Stimulated activated CD4-positive, alpha-beta T cell treated with anti-CD3 and anti-CD28 coated beads, Interleukin-15, amount 100 ng/mL, for 48 hours (primary cell): ENCODE data around the gene ARHGEF25.
"Not testable (repeated sequence)": the region's sequence is repeated elsewhere in the genome, so short reads cannot be mapped to it uniquely, and the experiment has no call there.

Source experiments
- DNase-seq, 2 donors: peaks; one replicate each; pipeline ENCODE4 v3.0.0-alpha.2; 2020; ENCODE audit warnings: low read depth in 2 of 2

ARHGEF25 gene

GRCh38 chr12:57636731-57637130 lies 25.5 kb downstream of the ARHGEF25 start:
- DNase-seq = not testable (repeated sequence)

GRCh38 chr12:57637364-57637763 lies 26.1 kb downstream of the ARHGEF25 start:
- DNase-seq = no peak

DNA sequence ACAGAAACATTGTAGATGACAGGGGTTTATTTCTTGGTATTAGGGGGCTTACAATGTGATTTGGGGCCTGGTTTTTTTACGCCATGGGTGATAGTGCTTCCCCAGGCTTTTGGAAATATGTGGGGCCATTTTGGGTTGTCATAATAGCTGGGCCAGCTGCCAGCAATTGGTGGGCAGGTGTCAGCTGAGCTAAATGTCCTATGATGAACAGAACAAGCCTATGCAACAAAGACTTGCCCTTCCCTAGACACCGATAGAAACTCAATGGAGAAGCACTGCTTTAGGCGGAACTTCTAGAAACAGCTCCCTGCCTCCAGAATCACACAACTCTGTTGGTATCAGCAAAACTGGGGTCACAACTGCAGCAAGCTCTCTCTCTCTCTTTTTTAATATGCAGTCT lies 26.9 kb downstream of the ARHGEF25 start:
- DNase-seq = no peak

DNA sequence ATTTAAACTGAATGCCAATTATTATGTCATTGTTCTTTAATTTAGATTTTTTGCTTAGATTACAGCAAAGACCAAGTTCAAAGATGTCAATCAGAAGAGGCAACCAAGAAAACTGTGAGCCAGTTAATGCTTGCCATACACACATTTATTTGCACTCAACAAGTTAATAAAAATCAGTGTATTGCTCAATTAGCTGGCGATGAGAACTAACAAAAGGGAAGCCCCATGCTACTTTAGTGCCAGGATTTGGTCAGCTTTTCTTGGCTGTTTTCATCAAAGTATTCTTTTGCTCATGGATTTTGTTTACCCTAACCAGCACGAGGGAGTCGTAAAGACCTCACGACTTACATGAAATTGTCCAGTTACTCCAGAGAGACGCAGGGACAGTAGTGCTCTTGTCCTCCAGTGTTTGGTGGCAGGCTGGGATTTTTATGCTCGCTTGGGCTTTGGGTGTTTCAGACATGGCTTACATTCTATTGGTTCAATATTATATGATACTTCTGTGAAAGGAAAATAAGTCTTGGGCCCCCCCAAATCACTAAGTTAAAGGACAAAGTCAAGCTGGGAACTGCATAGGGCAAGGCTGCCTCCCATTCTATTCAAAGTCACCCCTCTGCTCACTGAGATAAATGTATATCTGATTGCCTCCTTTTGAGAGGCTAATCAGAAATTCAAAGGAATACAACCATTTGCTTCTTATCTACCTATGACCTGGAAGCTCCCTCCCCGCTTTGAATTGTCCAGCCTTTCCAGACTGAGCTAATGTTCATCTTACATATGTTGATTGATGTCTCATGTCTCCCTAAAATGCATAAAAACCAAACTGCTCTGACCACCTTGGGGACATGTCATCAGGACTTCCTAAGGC lies 29.2 kb downstream of the ARHGEF25 start:
- DNase-seq = no peak

- DNase-seq = no peak
Measured at GRCh38 chr12:57641699-57642442, 30.6 kb downstream of the ARHGEF25 start.

DNA sequence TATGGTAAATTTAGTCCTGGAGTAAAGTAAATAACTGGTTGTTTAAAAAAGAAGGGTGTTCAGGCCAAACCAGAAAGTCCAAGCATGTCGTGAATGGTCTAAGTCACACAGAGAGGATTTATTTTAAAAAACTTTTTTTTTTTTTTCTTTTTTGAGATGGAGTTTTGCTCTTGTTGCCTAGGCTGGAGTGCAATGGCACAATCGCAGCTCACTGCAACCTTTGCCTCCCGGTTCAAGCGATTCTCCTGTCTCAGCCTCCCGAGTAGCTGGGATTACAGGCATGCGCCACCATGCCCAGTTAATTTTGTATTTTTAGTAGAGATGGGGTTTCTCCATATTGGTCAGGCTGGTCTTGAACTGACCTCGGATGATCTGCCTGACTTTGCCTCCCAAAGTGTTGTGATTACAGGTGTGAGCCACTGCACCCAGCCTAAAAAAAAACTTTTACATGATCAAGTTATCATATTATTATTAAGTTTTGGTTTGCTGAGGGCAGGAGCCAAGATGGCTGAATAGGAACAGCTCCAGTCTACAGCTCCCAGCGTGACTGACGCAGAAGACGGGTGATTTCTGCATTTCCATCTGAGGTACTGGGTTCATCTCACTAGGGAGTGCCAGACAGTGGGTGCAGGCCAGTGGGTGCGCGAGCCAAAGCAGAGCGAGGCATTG lies 34.9 kb downstream of the ARHGEF25 start:
- not testable (repeated sequence) for DNase-seq

GRCh38 chr12:57646659-57647049 lies 35.4 kb downstream of the ARHGEF25 start:
- not testable (repeated sequence) for DNase-seq

DNA sequence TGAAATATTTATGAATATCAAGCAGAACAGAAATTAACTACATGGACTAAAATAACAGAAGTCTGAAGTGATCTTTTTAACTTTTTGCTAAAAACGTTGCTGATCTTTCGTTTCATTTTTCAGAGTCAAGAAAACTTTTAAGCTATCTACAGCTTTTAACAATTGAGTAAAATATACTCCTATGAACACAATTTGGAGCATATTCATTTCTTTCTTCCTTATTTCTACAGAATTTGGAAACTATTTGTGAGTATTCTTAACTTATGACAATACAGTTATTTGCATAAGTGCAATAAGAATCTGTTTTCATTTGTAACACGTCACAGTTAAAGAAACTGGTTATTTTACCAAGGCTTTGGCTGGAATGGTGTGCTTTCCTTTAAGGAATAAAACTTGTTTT lies 42.8 kb downstream of the ARHGEF25 start:
- no peak for DNase-seq

DNA sequence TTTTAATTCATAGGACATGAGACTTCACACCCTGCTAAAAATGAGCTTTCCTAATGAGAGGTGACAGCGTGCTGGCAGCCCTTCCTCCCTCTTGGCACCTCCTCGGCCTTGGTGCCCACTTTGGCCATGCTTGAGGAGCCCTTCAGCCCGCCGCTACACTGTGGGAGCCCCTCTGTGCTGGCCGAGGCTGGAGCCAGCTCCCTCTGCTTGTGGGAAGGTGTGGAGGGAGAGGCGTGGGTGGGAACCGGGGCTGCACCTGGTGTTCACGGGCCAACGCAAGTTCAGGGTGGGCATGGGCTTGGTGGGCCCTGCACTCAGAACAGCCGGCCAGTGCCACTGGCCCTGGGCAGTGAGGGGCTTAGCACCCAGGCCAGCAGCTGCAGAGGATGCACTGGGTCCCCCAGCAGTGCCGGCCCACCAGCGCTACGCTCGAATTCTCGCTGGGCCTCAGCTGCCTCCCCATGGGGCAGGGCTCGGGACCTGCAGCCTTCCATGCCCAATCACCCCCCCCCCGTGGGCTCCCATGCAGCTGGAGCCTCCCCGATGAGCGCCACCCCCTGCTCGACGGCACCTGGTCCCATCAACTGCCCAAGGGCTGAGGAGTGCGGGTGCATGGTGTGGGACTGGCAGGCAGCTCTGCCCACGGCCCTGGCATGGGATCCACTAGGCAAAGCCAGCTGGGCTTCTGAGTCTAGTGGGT lies 44.5 kb downstream of the ARHGEF25 start:
- no peak for DNase-seq

DNA sequence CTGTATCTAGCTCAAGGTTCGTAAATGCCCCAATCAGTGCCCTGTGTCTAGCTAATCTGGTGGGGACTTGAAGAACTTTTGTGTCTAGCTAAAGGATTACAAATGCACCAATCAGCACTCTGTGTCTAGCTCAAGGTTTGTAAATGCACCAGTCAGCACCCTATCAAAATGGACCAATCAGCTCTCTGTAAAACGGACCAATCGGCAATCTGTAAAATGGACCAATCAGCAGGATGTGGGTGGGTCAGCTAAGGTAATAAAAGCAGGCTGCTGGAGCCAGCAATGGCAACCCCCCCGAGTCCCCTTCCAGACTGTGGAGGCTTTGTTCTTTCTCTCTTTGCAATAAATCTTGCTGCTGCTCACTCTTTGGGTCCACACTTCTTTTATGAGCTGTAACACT lies 45.2 kb downstream of the ARHGEF25 start:
- not testable (repeated sequence) for DNase-seq

DNA sequence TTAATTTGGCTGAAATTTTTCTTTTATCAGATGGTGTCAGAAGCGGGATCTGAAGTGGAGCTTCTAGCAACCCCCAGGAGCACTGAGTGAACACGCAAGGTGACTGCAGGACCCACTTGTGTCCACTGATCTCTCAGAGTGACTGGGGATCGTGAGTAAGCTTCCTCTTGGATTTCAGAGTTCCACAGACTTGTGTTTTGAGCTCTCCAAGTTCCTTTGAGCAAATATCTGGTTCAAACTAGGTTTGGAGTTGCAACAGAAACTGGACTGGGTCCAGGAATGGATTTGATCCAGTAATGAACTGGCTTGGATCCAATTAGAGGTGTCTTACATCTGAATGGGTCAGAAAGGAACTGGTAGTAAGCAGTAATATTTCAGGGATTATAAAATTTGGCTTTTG lies 46.5 kb downstream of the ARHGEF25 start:
- DNase-seq = no peak

GRCh38 chr12:57658890-57659289 lies 47.7 kb downstream of the ARHGEF25 start:
- no peak for DNase-seq

DNA sequence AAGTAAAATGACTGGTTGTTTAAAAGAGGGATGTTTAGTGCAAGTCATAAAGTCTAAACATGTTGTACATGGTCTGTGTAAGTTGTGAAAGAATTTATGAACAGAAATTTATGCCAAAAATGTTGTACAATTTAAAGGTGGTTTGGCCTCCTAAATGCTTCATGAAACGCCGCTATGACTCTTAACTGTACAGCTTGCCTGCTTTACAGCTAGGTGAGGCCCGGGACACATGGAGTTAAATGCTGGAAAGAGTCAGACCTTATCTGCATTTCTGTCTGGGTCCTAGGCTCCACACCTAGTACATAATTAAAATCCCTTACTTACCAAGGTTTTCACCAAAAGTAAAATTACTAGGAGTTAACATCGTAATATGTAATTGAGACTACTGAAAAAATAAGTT lies 50.1 kb downstream of the ARHGEF25 start:
- no peak for DNase-seq

DNA sequence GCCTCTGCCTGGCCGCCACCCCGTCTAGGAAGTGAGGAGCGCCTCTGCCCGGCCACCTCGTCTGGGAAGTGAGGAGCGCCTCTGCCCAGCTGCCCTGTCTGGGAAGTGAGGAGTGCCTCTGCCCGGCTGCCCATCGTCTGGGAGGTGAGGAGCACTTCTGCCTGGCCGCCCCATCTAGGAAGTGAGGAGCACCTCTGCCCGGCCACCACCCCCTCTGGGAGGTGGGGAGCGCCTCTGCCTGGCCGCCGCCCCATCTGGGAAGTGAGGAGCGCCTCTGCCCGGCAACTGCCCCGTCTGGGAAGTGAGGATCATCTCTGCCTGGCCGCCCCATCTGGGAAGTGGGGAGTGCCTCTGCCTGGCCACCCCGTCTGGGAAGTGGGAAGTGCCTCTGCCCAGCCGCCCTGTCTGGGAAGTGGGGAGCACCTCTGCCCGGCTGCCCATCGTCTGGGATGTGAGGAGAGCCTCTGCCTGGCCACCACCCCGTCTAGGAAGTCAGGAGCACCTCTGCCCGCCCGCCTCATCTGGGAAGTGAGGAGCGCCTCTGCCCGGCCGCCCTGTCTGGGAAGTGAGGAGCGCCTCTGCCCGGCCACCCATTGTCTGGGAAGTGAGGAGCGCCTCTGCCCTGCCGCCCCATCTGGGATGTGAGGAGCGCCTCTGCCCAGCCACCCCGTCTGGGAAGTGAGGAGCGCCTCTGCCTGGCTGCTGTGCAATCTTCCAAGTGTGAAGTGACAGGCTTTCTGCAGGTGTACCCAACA lies 54.0 kb downstream of the ARHGEF25 start:
- not testable (repeated sequence) for DNase-seq
